DMS79 treated with DMSO at 0.1 percent for 48 hours (cell line): ENCODE measurements around the gene APBB2.
"Not testable (repeated sequence)": the region's sequence is repeated elsewhere in the genome, so short reads cannot be mapped to it uniquely, and the experiment has no call there.

Experiments used
- DNase-seq: peaks from one replicate; lab custom pipeline; 2025; lab: John Stamatoyannopoulos, UW

Gene APBB2

DNA sequence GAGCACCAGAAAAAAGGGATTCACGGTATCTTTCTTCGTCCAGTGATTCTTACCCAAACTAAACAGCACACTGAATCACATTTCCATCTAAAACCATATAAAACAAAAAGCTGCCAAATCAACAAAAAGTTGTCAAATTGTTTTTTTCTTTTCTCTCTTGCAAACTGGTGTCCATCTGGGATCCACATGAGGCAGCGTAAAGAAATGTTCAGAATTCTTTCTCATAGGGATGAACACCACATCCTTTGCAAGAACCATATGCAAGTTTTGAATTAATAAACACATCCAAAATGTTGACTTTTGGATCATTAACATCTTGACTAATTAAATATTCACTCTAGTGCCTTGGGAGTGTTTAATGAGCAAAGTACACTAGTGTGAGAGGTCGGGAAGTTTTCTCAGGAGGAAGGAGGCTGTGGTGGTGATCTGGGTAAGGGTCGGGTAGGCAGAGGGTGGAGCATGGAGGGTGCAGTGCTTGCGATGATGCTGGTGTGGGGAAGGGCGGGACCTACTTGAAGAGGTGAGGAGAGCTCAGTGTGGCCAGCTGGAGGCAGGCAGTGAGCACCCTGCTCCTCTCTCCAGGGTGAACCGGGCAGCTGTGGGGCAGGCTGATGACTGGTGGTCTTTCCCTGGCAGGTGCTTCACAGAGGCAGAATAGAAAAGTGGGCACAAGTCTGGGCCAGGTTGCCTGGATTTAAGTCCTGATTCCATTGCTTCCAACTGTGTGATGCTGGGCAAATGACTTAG, 391.7 kb downstream of the APBB2 start:
- DNase-seq, result no peak

DNA sequence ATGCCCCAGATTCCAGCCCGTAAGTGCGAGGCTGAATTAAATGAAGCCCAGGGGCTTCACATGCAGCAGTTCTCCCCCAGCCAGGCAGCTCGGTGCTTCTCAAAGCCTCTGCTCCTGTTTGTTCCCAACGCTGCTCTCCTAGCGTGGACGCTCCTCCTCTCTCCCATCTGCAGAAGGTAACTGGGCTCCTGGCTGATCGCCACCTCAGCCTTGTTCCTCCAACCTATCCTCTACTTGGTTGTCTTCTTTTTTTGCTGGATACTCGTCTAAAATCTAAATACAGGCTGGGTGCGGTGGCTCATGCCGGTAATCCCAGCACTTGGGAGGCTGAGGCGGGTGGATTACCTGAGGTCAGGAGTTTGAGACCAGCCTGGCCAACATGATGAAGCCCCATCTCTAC, 394.2 kb downstream of the APBB2 start:
- DNase-seq, result no peak

GRCh38 chr4:40817157-40817556, 397.2 kb downstream of the APBB2 start:
- DNase-seq, result not testable (repeated sequence)

DNA sequence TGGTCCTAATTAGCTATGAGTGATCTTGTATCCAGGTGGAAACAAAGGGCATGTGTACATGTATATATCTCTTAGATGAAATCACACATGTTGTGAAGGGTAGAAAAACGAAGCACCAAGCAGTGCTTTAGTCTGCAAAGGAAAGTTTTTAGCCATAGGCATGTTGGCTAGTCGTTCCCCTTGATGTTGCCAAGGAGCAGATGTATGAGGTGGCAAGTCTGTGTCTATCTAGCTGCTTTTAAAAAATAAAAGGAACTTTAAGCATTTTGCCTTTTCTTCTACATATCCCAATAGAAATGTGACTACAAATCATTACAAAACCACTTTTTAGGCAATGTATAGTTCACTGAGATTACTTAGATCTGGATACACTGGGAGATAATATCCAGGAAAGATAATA, 401.5 kb downstream of the APBB2 start:
- no peak for DNase-seq

GRCh38 chr4:40812386-40812785, 402.0 kb downstream of the APBB2 start:
- DNase-seq, result no peak

- no peak for DNase-seq
These were observed 402.4 kb downstream of the APBB2 start for GRCh38 chr4:40811956-40812355.

DNA sequence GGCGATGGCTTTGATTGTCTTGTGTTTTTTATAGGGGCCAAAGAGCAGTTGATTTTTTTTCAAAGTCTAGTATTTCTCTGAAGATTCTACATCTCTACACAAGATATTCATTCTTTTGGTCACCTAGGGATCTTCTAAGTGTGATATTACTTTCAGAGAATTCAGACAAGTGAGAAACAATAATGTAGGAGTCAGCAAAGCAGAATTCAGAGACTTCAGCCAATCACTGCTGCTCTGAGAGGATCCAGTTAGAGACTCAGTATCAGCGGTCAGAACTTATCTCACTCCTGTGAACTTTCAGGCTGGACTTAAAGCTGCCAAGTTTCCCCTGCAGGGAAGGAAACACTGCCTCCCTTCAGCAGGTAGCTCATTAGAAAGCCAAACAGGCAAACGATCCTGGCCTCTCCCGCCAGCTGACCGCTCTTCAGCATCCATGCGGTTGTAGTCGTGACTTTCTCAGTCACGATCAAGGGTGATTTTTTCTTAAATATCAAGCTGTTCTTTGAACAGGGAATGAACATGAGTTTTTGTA, 405.4 kb downstream of the APBB2 start:
- no peak for DNase-seq

DNA sequence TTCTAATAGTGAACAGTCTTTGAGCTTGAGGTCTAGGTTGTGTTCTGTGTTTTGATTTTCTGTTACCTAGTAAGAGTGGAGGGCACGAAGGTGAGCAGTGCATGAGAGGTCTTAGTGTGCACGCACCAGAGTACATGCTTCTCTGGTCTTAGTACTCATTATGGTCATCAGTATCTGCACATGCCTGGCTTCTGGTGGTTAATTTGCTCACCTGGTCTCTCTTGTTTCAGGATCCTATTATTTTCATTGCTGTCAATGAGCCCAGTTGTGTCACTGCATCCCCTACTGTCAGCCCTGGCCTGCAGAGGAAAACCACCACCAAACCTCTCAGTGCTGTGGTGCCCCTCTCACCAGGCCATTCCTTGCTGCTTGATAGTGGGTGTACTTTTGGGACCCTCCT, 409.7 kb downstream of the APBB2 start:
- DNase-seq, result no peak

- DNase-seq, result no peak
These were observed 414.3 kb downstream of the APBB2 start for GRCh38 chr4:40800064-40800463.

GRCh38 chr4:40789771-40790170, 424.6 kb downstream of the APBB2 start:
- no peak for DNase-seq

GRCh38 chr4:40789031-40789430, 425.3 kb downstream of the APBB2 start:
- DNase-seq, result no peak

DNA sequence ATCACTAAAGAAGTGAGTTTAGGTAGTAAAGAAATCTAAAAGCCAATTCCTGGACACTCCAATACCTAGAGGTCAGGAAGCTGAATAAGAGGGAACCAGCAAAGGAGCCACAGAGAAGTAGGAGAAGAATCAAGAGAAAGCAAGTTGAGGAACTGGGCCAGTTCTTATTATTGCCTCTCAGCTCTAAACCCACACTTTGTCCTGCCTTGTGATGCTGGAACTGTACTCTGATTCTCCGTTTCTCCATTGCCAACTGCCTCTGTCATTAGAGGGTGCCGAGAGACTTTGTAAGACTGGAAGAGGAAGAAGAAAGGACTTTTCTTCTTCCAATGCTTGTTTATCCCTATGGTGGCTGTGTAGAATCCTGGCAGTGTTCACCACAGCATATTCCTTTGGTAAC, 426.0 kb downstream of the APBB2 start:
- no peak for DNase-seq

DNA sequence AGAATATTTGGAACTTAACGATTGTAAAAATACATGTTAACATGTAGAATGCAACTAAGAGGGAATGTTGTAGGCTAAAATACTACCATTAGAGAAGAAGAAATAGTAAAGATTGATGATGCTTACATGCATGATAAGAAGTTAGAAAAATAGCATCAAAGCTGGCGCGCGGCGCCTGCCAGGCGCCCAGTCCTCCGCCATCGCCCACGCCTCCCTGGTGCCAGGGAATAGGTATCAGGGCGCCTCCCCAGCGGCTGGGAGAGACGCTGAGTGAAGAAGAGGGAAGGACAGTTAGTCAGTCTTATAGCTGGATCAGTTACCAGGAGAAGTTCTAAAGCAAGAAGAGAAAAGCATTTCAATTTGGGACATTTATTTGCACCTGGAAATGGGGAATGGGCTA, 428.6 kb downstream of the APBB2 start:
- DNase-seq, result no peak

DNA sequence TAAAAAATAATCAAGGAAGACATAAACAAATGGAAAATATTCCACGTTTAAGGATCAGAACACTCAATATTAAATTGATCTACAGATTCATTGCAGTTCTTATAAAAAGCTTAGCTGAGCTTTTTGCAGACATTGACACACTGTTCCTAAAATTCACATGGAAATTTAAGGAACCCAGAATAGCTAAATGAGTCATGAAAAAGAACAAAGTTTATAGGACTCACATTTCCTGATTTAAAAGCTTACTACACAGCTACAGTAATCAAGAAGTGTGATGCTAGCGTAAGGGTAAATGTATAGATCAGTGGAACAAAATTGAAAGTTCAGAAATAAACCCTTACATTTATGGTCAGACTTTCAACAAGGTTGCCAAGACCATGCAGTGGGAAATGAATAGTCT, 431.5 kb downstream of the APBB2 start:
- DNase-seq, result no peak

- no peak for DNase-seq
These were observed 436.3 kb downstream of the APBB2 start for GRCh38 chr4:40778090-40778489.

DNA sequence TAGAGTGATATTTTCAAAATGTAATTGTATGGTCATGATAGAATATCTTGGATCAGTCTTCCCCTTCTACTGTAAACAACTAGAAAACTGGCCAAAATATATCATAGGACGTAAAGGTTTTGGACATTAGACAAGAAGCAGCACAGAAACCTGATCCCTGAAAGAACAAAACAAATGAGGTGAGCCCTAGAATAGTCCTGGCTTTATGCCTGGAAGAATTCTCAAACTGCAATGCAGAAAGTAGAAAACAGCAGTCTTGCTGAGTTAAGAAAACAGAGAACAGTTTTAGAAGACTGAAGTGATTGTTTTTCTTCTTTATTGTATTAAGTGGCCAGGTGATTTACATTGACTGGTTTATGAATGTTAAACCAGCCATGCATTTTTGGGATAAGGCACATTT, 445.1 kb downstream of the APBB2 start:
- DNase-seq, result peak; percentile 39

DNA sequence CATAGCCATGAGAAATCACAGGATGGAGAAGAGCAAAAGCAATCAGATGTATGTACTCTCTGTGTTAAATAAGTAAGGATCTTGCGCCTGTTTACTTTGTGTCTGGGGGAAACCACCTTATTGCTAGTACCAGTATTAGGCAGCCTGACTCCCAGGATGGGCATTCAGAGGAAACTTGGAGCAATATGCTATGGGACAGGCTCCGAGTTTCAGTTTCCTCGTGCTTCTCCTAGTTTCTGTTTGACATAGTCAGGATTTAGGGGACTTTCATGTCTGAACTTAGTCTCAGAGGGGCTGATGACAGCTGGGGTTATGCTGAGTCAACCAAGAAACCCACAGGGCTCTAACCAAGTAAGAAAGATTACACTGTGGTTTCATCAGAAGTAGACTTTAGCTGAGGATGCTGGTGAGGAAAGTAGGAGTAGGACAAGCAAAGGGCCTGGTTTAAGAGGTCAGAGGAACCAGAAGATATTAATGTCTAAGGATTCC, 451.1 kb downstream of the APBB2 start:
- no peak for DNase-seq
